HG03457 (cell line): ENCODE data around the gene RANBP17.

Source experiments
- ATAC-seq: cut with Tn5 transposase; IDR thresholded peaks from one replicate; pipeline ENCODE4 v1.9.1; 2021; ENCODE audit warnings: moderate number of reproducible peaks; ENCODE audit not compliant: unreplicated experiment

The RANBP17 gene

DNA sequence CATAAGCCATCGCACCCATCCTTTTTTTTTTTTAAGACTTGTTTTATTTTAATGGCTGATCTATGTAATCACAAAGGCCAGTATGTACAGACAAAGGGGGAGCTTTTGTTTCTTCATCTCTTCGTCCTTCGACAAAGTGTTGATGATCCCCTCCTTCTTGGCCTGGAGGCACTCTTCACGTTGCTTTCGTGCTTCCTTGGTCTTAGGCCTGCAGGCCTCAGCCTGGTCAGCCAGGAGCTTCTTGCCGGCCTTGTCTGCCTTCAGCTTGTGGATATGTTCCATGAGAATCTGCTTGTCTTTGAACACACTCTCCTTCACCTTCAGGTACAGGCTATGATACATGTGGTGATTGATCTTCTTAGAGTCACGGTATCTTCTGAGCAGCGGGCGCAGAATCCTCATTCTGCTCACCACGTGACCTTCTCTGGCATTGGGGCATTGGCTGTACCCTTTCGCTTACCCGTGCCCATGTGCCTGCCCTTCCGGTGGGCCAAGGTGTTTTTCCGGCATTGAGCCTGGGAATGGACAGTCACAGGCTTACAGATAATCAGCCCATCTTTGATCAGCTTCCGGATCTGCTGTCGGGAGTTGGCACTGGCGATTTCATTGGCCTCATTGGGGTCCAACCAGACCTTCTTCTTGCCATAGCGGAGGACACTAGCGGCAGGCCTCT, 483.3 kb downstream of the RANBP17 start:
- no peak for ATAC-seq
